Islet of Langerhans (tissue), 1 donor: ENCODE results near the gene PDZD2.

Experiments used
- FAIRE-seq: peaks from one replicate; lab custom pipeline; 2011; peaks lifted over from hg19 to GRCh38; lab: Jason Lieb, UNC

The PDZD2 gene

DNA sequence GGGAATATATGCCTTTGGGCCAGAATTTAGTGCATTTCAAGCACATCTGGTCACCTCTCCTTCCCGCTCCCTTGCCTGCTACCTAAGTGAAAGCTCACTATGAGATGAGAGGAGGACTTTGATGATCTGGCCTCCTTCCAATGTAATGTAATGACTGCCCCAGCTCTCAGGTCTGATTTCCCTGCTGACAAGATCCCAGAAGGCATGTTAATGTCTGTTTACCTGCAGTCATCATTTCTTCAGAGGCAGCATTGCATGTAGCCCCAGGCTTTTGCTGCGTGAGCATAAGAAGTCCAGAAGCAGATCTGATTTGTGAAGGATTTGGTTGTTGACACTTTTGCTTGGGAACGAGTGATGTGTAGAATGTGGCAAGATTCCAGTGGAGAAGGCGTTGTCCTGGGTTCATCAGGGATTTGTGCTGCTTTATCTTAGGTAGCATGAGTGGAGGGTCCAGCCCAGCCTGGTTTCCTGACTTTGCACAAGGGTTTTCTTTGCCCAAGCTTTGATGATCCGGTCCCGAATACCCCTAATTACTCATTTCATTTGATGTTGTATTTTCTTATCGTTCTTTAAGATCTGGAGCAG lies 342.5 kb downstream of the PDZD2 start:
- FAIRE-seq, result no peak

DNA sequence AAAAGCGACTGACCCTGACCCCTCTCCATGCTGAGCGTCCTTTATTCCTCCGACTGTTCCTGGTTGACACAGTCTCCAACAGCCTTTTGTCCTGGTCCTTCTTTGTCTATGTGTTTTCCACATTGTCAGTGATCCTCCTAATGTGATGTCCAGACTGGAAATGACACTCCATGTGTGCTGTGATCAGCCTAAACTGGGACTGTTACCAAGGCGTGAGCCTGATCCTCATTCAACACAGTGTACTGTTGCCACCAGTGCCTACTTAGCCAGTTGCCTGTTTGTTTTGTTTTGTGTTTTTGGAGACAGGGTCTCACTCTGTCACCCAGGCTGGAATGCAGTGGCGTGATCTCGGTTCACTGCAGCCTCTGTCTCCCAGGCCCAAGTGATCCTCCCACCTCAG lies 343.1 kb downstream of the PDZD2 start:
- no peak for FAIRE-seq

DNA sequence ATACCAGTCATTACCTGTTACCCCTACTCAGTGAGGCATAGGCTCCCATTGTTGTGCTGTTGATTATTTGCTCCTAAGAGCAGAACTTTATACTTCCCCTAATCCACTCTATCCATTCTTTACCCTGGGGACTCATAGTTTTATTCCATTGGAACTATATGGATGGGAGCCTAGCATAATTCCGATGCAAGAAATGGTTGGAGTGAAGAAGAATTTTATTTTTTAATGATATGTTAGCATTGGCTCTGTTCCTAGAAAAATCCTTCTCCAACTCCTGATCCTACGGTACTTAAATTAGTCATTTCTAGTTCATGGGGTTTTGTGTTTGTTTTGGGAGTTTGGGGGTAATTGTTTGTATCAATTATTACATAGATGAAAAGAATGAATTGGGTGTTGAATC lies 343.7 kb downstream of the PDZD2 start:
- FAIRE-seq, result no peak

GRCh38 chr5:31983851-31984250 lies 344.9 kb downstream of the PDZD2 start:
- no peak for FAIRE-seq

DNA sequence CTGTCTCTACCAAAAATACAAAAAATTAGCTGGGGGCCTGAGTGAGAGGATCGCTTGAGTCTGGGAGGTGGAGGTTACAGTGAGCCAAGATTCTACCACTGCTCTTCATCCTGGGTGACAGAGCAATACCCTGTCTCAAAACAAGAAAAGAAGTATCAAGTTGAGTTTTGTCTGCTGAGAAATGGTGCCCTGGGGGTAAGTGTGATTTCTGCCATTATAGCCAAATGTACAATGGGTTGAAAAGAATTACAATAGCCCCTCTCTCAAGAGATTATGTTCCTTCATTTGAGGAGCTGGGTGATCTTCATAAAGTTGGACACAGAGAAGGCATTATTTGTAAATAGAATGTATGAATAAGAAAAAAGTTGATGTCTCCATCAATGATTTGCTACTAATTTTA lies 345.8 kb downstream of the PDZD2 start:
- no peak for FAIRE-seq

DNA sequence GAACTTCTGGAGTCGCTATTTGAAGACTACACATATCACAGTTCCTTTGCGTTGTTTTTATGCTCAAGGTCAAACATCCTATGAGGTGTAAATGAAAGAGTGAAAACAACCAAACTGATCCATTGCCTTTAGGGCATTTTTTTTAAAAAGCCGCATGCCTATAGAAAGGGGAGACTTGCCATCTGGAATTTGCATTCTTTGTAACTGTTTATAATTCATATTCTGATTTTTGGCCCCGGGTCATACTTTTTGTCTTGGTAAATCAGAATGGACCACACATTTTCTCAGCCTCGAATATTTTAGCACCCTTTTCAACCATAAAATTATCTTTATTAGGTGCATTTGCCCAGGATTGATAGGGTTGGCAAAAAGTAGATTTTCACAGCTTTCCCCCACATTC lies 347.2 kb downstream of the PDZD2 start:
- no peak for FAIRE-seq

GRCh38 chr5:31987985-31988710 lies 349.2 kb downstream of the PDZD2 start:
- FAIRE-seq, result no peak

- FAIRE-seq, result no peak
Observed at GRCh38 chr5:31990081-31990650, 351.2 kb downstream of the PDZD2 start.

DNA sequence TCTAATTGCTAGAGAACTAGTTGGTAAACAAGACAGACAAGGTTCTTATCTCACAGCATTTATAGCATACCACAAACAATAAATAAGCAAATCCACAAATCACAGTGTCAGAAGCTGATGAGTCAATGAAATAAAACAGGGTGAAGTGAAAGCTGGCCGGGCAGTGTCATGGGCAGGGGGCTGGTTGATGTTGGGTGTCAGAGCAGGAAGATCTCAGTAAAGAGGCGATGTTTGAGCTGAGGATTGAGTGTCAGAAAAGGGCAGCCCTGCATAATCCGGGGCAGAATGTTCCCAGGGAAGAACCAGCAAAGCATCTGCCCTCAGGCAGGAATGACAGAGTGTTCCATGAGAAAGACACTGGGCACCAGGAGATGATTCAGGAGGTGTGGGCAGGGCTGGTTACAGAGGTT lies 351.8 kb downstream of the PDZD2 start:
- FAIRE-seq, result no peak

GRCh38 chr5:31992377-31992776 lies 353.4 kb downstream of the PDZD2 start:
- no peak for FAIRE-seq

DNA sequence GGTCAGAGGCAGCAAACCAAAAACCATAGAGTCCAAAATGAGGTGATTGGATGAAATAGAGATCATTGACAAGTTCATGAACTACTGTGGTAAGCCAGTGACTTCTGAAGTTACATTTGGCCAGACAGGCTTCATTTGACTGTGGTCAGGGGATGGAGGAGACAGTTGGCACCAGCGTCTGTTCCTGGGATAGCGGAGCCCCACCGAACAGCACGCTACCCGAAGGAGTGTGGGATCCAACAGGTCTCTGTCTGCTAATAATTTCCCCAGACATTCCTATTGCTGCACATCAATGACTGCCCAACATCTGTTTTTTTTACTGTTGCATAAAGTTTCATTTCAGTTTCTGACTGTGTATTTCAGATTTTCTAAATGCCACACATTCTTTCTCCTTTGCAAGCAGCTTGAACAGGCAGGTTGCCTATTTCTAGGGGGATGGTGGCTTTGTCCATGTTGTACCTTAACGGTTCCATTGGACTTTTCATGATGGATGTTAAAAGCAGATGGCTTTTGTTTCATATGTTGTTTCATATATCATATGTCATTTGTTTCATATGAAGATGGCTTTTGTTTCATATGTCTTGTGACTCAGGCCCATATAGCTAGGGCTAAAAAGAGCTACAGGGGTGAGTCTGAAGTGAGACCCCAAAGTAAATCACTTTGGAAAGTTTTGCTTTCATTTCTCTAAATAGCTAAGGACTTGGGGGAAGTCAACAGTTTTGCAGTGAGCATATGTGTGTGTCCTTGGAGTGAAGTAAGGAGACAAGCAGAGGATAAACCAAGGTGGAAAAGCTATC lies 354.4 kb downstream of the PDZD2 start:
- FAIRE-seq, result no peak

GRCh38 chr5:31995006-31995405 lies 356.1 kb downstream of the PDZD2 start:
- FAIRE-seq, result no peak

DNA sequence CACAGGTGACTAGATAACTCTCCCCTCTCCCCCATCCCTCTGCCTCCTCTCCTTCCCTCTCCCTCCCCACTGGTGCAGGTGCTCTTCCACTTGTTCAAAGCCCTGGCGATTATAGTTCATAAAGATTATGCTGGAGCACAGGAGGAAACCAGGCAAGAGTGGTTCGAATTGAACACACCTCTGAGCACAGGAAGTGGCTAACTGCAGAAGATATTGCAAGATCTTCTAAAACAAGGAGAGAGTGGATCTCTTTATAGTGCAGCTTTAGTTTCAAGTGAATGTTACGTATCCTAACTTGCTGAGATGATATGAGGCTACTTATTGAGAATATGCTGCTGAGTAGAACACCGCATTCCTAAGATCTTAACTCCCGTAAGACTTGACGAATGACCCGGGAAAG lies 356.8 kb downstream of the PDZD2 start:
- no peak for FAIRE-seq

GRCh38 chr5:31996909-31997308 lies 358.0 kb downstream of the PDZD2 start:
- FAIRE-seq, result no peak

DNA sequence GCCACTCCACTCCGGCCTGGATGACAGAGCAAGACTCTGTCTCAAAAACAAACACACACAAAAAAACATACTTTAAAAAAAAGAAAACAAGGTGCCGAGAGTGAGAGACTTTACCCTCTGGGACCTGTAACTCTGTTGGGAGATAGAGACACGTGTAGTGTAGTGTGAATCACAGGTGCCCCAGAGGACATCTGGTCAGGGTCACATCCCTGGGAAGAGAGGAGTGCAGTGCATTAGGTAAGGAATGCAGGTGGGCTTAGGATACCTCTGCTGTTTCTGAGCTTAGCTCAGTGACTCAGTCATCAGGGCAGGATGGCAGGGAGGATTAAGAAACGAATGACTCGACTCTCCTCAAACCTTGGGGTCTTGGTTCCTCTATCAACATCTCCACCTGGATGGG lies 360.5 kb downstream of the PDZD2 start:
- no peak for FAIRE-seq

DNA sequence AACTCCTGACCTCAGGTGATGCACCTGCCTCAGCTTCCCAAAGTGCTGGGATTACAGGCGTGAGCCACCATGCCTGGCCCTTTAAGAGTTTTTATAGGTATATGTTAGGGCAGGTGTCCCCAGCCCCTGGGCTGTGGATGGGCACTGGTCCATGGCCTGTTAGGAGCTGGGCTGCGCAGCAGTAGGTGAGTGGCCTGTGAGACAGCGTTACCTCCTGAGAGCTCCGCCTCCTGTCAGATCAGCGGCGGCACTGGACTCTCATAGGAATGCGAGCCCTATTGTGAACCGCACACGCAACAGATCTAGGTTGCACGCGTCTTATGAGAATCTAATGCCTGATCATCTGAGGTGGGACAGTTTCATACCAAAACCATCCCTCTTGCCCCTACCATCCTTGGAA lies 361.8 kb downstream of the PDZD2 start:
- no peak for FAIRE-seq

DNA sequence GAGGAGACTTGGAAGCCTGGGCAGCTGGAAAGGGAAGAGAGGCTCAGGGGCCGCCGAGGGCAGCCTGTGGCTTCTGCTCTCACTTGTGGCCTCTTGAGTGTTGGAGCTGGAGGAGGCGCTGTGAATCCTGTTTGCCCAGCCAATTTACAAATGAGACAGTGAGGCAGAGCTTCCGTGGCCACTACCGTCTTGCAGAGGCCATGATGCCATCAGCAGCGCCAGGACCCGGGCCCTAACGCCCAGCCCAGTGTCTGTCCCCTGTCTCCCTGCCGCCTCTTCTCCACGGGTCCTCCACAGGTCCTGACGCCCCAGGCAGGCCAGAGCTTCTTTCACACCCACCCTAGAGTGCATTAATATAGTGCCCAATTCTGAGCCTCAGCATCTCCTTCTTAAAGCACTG lies 362.4 kb downstream of the PDZD2 start:
- no peak for FAIRE-seq

DNA sequence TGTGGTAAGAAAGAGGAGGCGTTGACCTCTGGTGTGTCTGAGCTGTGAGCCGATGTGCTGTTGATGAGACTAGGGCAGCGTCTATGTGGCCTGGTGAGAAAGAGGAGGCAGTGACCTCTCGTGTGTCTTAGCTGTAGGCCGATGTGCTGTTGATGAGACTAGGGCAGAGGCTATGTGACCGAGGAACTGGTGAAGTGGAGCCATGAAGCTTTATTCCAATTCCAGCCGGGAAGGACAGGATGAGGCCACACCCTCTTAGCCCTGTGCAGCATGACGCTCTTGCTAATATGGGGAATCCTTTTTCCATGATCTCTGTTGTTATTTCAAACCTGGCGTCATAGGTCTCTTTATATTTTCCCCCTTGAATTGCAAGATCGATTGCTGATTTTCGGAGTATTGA lies 362.8 kb downstream of the PDZD2 start:
- FAIRE-seq, result no peak

- FAIRE-seq, result no peak
Observed at GRCh38 chr5:32002755-32003154, 363.8 kb downstream of the PDZD2 start.

DNA sequence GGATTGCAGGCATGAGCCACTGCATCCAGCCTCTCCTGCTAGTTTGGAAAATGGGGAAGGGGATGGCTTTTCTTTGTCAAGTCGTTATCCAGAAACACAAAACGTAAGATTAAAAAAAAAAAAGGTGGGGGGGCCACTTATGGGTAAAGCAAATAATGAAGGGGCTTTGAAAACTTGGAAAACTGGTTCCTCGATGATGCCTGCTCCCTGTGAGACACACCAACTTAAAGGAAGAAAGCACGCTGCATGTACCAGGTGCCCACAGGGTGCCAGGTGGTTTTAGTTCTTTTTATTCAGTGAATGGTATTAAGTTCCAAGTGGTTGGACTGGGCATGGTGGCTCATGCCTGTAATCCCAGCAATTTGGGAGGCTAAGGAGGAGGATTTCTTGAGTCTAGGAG lies 365.1 kb downstream of the PDZD2 start:
- FAIRE-seq, result no peak

- no peak for FAIRE-seq
Observed at GRCh38 chr5:32004404-32004803, 365.5 kb downstream of the PDZD2 start.

DNA sequence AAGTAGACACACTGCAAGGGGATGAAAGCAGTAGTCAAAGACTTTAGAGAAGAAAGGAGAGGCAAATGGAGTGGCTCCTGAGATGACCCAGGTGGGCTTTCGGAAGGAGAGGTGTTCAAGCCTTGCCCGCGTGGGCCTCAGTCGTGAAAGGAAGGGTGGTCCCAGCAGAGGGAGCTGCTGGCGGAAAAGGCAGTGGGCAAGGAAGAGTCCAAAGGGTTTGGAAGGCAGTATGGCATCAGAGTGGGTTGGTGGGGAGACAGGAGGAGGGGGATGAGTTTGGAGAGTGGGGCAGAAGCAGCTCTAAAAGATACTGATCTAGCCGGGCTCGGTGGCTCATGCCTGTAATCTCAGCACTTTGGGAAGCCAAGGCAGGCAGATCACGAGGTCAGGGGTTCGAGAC lies 369.8 kb downstream of the PDZD2 start:
- FAIRE-seq, result no peak

GRCh38 chr5:32013658-32014057 lies 374.7 kb downstream of the PDZD2 start:
- FAIRE-seq, result no peak
